IPS DF 6.9 (cell line): ENCODE measurements around the gene NBAS.

Experiments used
- DNase-seq: peaks from one replicate; pipeline ENCODE4 v3.0.0-alpha.2; 2013; ENCODE audit warnings: low read depth, low spot score
- H3K27ac ChIP-seq: one replicate; pipeline ENCODE4 v1.5.1; 2013; ENCODE audit warnings: low read length, control low read depth
- H3K27me3 ChIP-seq: 2 replicates; pipeline ENCODE4 v1.6.1; 2013; ENCODE audit warnings: mild to moderate bottlenecking, low read length; ENCODE audit not compliant: control insufficient read depth, insufficient read depth
- H3K36me3 ChIP-seq: 2 replicates; pipeline ENCODE4 v1.6.1; 2013; ENCODE audit warnings: low read length; ENCODE audit not compliant: control insufficient read depth, insufficient read depth
- H3K4me1 ChIP-seq: 2 replicates; pipeline ENCODE4 v1.6.1; 2013; ENCODE audit warnings: low read length; ENCODE audit not compliant: control insufficient read depth, insufficient read depth
- H3K4me3 ChIP-seq: 2 replicates; pipeline ENCODE4 v1.5.1; 2013; ENCODE audit warnings: mild to moderate bottlenecking, low read length
- H3K9me3 ChIP-seq: 2 replicates; pipeline ENCODE4 v1.6.1; 2013; ENCODE audit warnings: low read length, inconsistent platforms; ENCODE audit not compliant: control insufficient read depth, insufficient read depth
- WGBS: extraction: QIAGEN DNeasy Blood & Tissue Kit; methylation state at CpG from one replicate; pipeline ENCODE4 v1.1.7; 2013; ENCODE audit warnings: mixed read lengths, missing lambda C conversion rate; ENCODE audit not compliant: insufficient read length, insufficient coverage; 5-methylcytosine and 5-hydroxymethylcytosine counted together

Gene NBAS

DNA sequence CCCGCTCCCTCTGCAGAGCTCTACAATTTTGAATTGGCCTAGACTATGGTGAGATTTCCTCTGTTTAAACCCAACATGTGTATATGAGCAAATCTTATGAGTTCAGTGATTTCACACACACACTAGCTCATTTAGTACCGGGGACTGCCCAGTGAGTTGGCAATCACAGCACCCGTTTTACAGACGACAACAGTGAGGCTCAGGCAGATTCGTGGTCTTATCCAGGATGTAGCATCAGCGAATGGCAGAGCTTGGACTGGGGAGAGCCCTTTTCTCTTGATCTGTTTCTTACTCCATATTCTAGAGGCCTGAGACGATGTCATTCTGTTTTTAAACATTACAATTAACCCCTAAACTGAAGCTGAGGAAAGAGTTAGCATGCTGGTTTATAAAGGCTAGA lies 419.9 kb downstream of the NBAS start:
- Histone ChIP-seq H3K4me3 (no peak overlapping the region), H3K36me3 (no peaks in the 10 kb centered on the region), H3K27me3 (no peaks in the 10 kb centered on the region), H3K9me3 (no peaks in the 10 kb centered on the region), H3K27ac (no peak overlapping the region), H3K4me1 (peaks cover 3% of the 10 kb centered on the region; the same call in 1 of the 2 replicates)
- no peak for DNase-seq
- WGBS, result no CpG with 5 or more reads among the region's 7 CpGs

DNA sequence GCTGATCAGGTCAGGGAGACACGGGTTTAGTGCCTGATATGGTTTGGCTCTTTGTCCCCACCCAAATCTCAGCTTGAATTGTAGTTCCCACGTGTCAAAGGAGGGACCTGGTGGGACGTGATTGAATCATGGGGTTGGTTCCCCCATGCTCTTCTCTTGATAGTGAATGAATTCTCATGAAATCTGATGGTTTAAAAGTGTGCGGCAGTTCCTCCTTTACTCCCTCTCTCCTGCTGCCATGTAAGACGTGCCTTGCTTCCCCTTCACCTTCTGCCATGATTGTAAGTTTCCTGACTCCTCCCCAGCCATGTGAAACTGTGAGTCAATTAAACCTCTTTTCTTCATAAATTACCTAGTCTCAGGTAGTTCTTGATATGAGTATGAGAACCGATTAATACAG lies 424.5 kb downstream of the NBAS start:
- no peaks in the 10 kb centered on the region for H3K36me3 ChIP-seq
- H3K27ac ChIP-seq, result no peak overlapping the region
- H3K27me3 ChIP-seq, result no peaks in the 10 kb centered on the region
- no peak overlapping the region for H3K4me3 ChIP-seq
- no CpG with 5 or more reads among the region's 6 CpGs for WGBS
- H3K4me1 ChIP-seq, result no peaks in the 10 kb centered on the region
- DNase-seq, result no peak
- no peaks in the 10 kb centered on the region for H3K9me3 ChIP-seq

GRCh38 chr2:15134957-15135356 lies 426.2 kb downstream of the NBAS start:
- DNase-seq, result no peak
- H3K27ac ChIP-seq, result no peak overlapping the region
- no peaks in the 10 kb centered on the region for H3K4me1 ChIP-seq
- no CpG with 5 or more reads among the region's 3 CpGs for WGBS
- H3K9me3 ChIP-seq, result no peaks in the 10 kb centered on the region
- H3K27me3 ChIP-seq, result no peaks in the 10 kb centered on the region
- no peaks in the 10 kb centered on the region for H3K36me3 ChIP-seq
- H3K4me3 ChIP-seq, result no peak overlapping the region

GRCh38 chr2:15133461-15133860 lies 427.7 kb downstream of the NBAS start:
- H3K9me3 ChIP-seq, result no peaks in the 10 kb centered on the region
- H3K4me1 ChIP-seq, result no peaks in the 10 kb centered on the region
- DNase-seq, result no peak
- H3K27ac ChIP-seq, result no peak overlapping the region
- H3K36me3 ChIP-seq, result no peaks in the 10 kb centered on the region
- H3K27me3 ChIP-seq, result no peaks in the 10 kb centered on the region
- H3K4me3 ChIP-seq, result no peak overlapping the region

- Histone ChIP-seq H3K27me3 (no peaks in the 10 kb centered on the region), H3K36me3 (no peaks in the 10 kb centered on the region), H3K4me1 (no peaks in the 10 kb centered on the region), H3K27ac (no peak overlapping the region), H3K9me3 (no peaks in the 10 kb centered on the region), H3K4me3 (no peak overlapping the region)
- DNase-seq, result no peak
- no CpG with 5 or more reads among the region's 10 CpGs for WGBS
These were observed 432.3 kb downstream of the NBAS start for GRCh38 chr2:15128846-15129245.

GRCh38 chr2:15127876-15128275 lies 433.3 kb downstream of the NBAS start:
- Histone ChIP-seq H3K4me1 (no peaks in the 10 kb centered on the region), H3K36me3 (no peaks in the 10 kb centered on the region), H3K27me3 (no peaks in the 10 kb centered on the region), H3K27ac (no peak overlapping the region), H3K9me3 (no peaks in the 10 kb centered on the region), H3K4me3 (no peak overlapping the region)
- WGBS, result no CpG with 5 or more reads among the region's 3 CpGs
- no peak for DNase-seq

DNA sequence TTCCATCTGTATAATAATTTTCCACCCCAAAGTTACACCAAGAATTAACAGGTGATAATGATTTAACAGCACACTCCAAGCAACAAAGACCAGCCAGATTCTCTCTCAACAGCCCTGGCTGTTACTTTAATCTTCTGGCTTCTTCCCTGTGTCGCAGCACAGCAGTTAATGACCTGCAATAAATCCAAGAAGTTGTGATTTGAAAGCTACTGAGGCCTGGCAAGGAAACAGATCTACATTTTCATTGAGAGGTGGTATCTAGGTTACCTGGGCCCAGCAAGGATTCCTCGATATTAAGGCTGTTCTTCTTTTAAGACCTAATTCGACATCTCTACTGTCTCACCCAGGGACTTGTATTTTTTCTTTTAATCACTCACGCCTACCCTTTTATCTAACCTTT lies 433.8 kb downstream of the NBAS start:
- H3K36me3 ChIP-seq, result no peaks in the 10 kb centered on the region
- no peaks in the 10 kb centered on the region for H3K4me1 ChIP-seq
- H3K27me3 ChIP-seq, result no peaks in the 10 kb centered on the region
- WGBS, result 100% methylated on average over 2 of the region's 4 CpGs
- no peak overlapping the region for H3K4me3 ChIP-seq
- no peak overlapping the region for H3K27ac ChIP-seq
- H3K9me3 ChIP-seq, result no peaks in the 10 kb centered on the region
- DNase-seq, result no peak

- Histone ChIP-seq H3K36me3 (no peaks in the 10 kb centered on the region), H3K27ac (no peak overlapping the region), H3K4me1 (no peaks in the 10 kb centered on the region), H3K9me3 (no peaks in the 10 kb centered on the region), H3K4me3 (no peak overlapping the region), H3K27me3 (no peaks in the 10 kb centered on the region)
- no CpG with 5 or more reads among the region's 1 CpG for WGBS
- no peak for DNase-seq
These were observed 434.8 kb downstream of the NBAS start for GRCh38 chr2:15126373-15126772.

- WGBS, result no CpG with 5 or more reads among the region's 2 CpGs
- no peaks in the 10 kb centered on the region for H3K36me3 ChIP-seq
- H3K27ac ChIP-seq, result no peak overlapping the region
- H3K4me3 ChIP-seq, result no peak overlapping the region
- H3K27me3 ChIP-seq, result no peaks in the 10 kb centered on the region
- no peaks in the 10 kb centered on the region for H3K9me3 ChIP-seq
- no peak for DNase-seq
- H3K4me1 ChIP-seq, result peaks cover 3% of the 10 kb centered on the region
These were observed 438.2 kb downstream of the NBAS start for GRCh38 chr2:15122915-15123314.

GRCh38 chr2:15120631-15121030 lies 440.5 kb downstream of the NBAS start:
- Histone ChIP-seq H3K36me3 (no peaks in the 10 kb centered on the region), H3K4me1 (peaks cover 3% of the 10 kb centered on the region), H3K27me3 (no peaks in the 10 kb centered on the region), H3K9me3 (no peaks in the 10 kb centered on the region), H3K27ac (no peak overlapping the region), H3K4me3 (no peak overlapping the region)
- DNase-seq, result no peak
- WGBS, result no CpG with 5 or more reads among the region's 6 CpGs

GRCh38 chr2:15119722-15120175 lies 441.4 kb downstream of the NBAS start:
- Histone ChIP-seq H3K4me1 (peaks cover 3% of the 10 kb centered on the region), H3K36me3 (no peaks in the 10 kb centered on the region), H3K9me3 (no peaks in the 10 kb centered on the region), H3K27ac (peak overlapping the region; percentile 66), H3K27me3 (no peaks in the 10 kb centered on the region), H3K4me3 (no peak overlapping the region)
- whole genome bisulfite sequencing, result no CpG with 5 or more reads among the region's 4 CpGs
- DNase-seq, result peak; percentile 60
